ENCODE measurements around the gene SLIT3. TPM values are rescaled to one million over a fixed set of nuclear protein-coding genes. Genes with fewer than 3 reads are reported as not detected.

Gene SLIT3
- total RNA-seq, 4 donors from 2014 or later = 41.1 to 86.6 (median 62.7) TPM

GRCh38 chr5:168808051-168808616, 492.8 kb downstream of the SLIT3 start:
- no peaks in the 10 kb centered on the region for H3K27me3 ChIP-seq
- no peak for DNase-seq (ENCODE audit: extremely low spot score)
- intact Hi-C loops (cut with DNase I) = no loop called here
- peaks cover 0 to 7% (median 0%) of the 10 kb centered on the region in 4 donors for H3K4me1 ChIP-seq
- 89% methylated on average over 3 of the region's 3 CpGs for WGBS
- no peaks in the 10 kb centered on the region for H3K9me3 ChIP-seq
- H3K27ac ChIP-seq (replicated peaks in 1 of 4) = no peak overlapping the region
- peaks cover 0 to 22% (median 6%) of the 10 kb centered on the region in 4 donors for H3K36me3 ChIP-seq
- TF ChIP-seq EP300 (IDR thresholded peaks at IDR 0.05) = no peak
- TF ChIP-seq, protein P1, sequence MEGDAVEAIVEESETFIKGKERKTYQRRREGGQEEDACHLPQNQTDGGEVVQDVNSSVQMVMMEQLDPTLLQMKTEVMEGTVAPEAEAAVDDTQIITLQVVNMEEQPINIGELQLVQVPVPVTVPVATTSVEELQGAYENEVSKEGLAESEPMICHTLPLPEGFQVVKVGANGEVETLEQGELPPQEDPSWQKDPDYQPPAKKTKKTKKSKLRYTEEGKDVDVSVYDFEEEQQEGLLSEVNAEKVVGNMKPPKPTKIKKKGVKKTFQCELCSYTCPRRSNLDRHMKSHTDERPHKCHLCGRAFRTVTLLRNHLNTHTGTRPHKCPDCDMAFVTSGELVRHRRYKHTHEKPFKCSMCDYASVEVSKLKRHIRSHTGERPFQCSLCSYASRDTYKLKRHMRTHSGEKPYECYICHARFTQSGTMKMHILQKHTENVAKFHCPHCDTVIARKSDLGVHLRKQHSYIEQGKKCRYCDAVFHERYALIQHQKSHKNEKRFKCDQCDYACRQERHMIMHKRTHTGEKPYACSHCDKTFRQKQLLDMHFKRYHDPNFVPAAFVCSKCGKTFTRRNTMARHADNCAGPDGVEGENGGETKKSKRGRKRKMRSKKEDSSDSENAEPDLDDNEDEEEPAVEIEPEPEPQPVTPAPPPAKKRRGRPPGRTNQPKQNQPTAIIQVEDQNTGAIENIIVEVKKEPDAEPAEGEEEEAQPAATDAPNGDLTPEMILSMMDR (IDR thresholded peaks at IDR 0.05) = no peak
- TF ChIP-seq POLR2AphosphoS5 (IDR thresholded peaks at IDR 0.05) = no peak
- no peak for TF ChIP-seq POLR2A (IDR thresholded peaks at IDR 0.05; ENCODE audit: low read depth)
- H3K4me3 ChIP-seq = no peak overlapping the region

DNA sequence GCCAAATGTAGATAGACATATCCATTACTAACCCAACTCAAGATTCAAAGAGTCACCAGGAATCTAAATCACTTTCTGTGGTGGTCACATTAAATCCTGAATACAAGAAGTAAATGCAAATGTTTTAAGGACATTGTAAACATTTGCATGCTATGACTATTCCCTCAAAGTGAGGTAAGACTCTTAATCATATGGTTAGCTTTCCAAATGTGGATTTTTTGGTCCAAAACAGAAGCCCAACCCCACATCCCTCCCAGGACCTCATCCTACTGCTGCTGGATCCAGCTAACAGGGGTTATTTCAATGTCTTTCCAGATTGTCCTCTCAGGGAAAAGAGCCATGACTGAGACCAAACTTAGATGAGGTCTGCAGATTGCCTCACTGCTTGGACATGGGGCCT, 493.7 kb downstream of the SLIT3 start:
- intact Hi-C loops (cut with DNase I) = no loop called here
- no peak for DNase-seq (ENCODE audit: extremely low spot score)
- H3K27ac ChIP-seq (replicated peaks in 1 of 4) = no peak overlapping the region
- H3K36me3 ChIP-seq = peaks cover 0 to 22% (median 7%) of the 10 kb centered on the region in 4 donors
- H3K4me3 ChIP-seq = no peak overlapping the region
- TF ChIP-seq POLR2AphosphoS5 (IDR thresholded peaks at IDR 0.05) (no peak), EP300 (IDR thresholded peaks at IDR 0.05) (no peak), POLR2A (IDR thresholded peaks at IDR 0.05; ENCODE audit: low read depth) (no peak)
- TF ChIP-seq, protein P1 (IDR thresholded peaks at IDR 0.05) = no peak
- no peaks in the 10 kb centered on the region for H3K27me3 ChIP-seq
- H3K9me3 ChIP-seq = no peaks in the 10 kb centered on the region
- H3K4me1 ChIP-seq = peaks cover 0 to 7% (median 0%) of the 10 kb centered on the region in 4 donors

GRCh38 chr5:168803541-168803940, 497.4 kb downstream of the SLIT3 start:
- DNase-seq (ENCODE audit: extremely low spot score) = no peak
- intact Hi-C loops (cut with DNase I) = no loop called here
- Histone ChIP-seq H3K9me3 (no peaks in the 10 kb centered on the region), H3K27me3 (no peaks in the 10 kb centered on the region), H3K4me3 (no peak overlapping the region), H3K4me1 (no peaks in the 10 kb centered on the region), H3K36me3 (peaks cover 0 to 27% (median 8%) of the 10 kb centered on the region in 4 donors), H3K27ac (replicated peaks in 1 of 4) (no peak overlapping the region)
- no peak for TF ChIP-seq POLR2A (IDR thresholded peaks at IDR 0.05; ENCODE audit: low read depth)
- no peak for TF ChIP-seq EP300 (IDR thresholded peaks at IDR 0.05)
- TF ChIP-seq, protein P1 (IDR thresholded peaks at IDR 0.05) = no peak
- no peak for TF ChIP-seq POLR2AphosphoS5 (IDR thresholded peaks at IDR 0.05)
- WGBS = 82% methylated on average over 4 of the region's 4 CpGs

GRCh38 chr5:168802337-168802736, 498.6 kb downstream of the SLIT3 start:
- H3K36me3 ChIP-seq = peaks cover 0 to 27% (median 8%) of the 10 kb centered on the region in 4 donors
- 96% methylated on average over 6 of the region's 6 CpGs for WGBS
- intact Hi-C loops (cut with DNase I) = no loop called here
- no peak for DNase-seq (ENCODE audit: extremely low spot score)
- TF ChIP-seq, protein P1 (IDR thresholded peaks at IDR 0.05) = no peak
- no peak for TF ChIP-seq POLR2A (IDR thresholded peaks at IDR 0.05; ENCODE audit: low read depth)
- no peak overlapping the region for H3K4me3 ChIP-seq
- peaks cover 0 to 5% (median under 1%) of the 10 kb centered on the region in 4 donors for H3K4me1 ChIP-seq
- H3K27me3 ChIP-seq = no peaks in the 10 kb centered on the region
- H3K27ac ChIP-seq (replicated peaks in 1 of 4) = no peak overlapping the region
- no peaks in the 10 kb centered on the region for H3K9me3 ChIP-seq

GRCh38 chr5:168801567-168801966, 499.4 kb downstream of the SLIT3 start:
- TF ChIP-seq EP300 (IDR thresholded peaks at IDR 0.05) (no peak), POLR2AphosphoS5 (IDR thresholded peaks at IDR 0.05) (no peak), POLR2A (IDR thresholded peaks at IDR 0.05; ENCODE audit: low read depth) (no peak)
- TF ChIP-seq, protein P1 (IDR thresholded peaks at IDR 0.05) = no peak
- DNase-seq (ENCODE audit: extremely low spot score) = no peak
- Histone ChIP-seq H3K4me1 (peaks cover 0 to 12% (median 8%) of the 10 kb centered on the region in 4 donors), H3K27me3 (no peaks in the 10 kb centered on the region), H3K4me3 (no peak overlapping the region), H3K36me3 (peaks cover 0 to 27% (median 8%) of the 10 kb centered on the region in 4 donors), H3K9me3 (no peaks in the 10 kb centered on the region), H3K27ac (replicated peaks in 1 of 4) (no peak overlapping the region)
- intact Hi-C loops (cut with DNase I) = no loop called here
- 82% methylated on average over 7 of the region's 7 CpGs for WGBS

Data from esophagus muscularis mucosa (tissue), 4 donors.